ENCODE results near the gene AFDN. TPM values are rescaled to one million over a fixed set of nuclear protein-coding genes. Genes with fewer than 3 reads are reported as not detected.

Gene AFDN
- total and polyA plus RNA-seq, 10 of the 15 experiments (the other 5 are each of a cell fraction or from before 2014, with no cell fraction given), result 5.7 to 68.2 (median 45.1) TPM

DNA sequence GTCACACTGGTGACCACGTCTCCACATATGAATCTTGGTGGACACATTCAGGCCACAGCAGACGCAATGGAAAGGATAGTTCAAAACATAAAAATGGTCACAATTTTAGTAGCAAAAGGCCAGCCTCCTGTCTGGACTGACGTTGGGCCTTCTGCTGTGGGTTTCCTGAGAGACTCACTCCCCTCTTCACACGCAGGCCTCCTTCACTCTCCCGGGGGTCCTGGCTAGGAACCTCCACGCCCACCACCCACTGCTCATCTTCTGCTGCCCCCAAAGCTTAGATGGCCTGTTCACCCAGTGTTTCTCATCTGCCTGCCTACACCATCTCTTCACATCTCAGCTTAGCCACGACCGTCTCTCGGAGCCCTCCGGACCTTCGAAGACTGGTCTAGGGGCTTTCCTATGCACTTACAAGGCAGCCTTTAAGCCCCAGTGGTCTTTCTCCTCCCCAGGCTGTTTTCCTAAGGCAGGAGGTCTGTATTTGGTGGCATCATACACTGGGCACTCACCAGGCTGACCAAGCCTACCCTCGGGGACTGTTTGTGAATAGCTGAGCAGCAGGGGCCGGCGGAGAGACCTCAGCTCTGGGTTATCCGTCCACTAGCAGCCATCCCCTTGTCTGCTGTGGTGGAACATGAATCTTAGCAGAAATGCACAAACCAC lies 46.6 kb upstream of the AFDN start:
- BruUV-seq (replicated peaks), result no TSS peak
- H3K79me2 ChIP-seq (ENCODE audit: control insufficient read depth, insufficient read depth, low read length), result no peaks in the 10 kb centered on the region
- H3K27me3 ChIP-seq (replicated peaks in 1 of 2; ENCODE audit: control insufficient read depth in 2 of 2, insufficient read depth in 2 of 2, low read length in 1 of 2), result no peaks in the 10 kb centered on the region; a peak in 1 of 4 replicates
- intact Hi-C loops (cut with micrococcal nuclease; ENCODE audit: unreplicated experiment), result no loop called here
- H3K4me1 ChIP-seq (ENCODE audit: control insufficient read depth, insufficient read depth, low read length), result no peaks in the 10 kb centered on the region
- H3K9ac ChIP-seq (ENCODE audit: control insufficient read depth, insufficient read depth, low read length), result no peak overlapping the region
- ChIA-PET POLR2A (no interaction called here), CTCF (no interaction called here), RAD21 (ENCODE audit: unreplicated experiment) (no interaction called here), SMC1A (ENCODE audit: uncharacterized antibody, unreplicated experiment) (no interaction called here)
- in situ Hi-C loops (cut with MboI), result no loop called here
- H3K4me2 ChIP-seq (ENCODE audit: control insufficient read depth, insufficient read depth), result no peak overlapping the region
- no peak overlapping the region for H2AFZ ChIP-seq (ENCODE audit: control insufficient read depth, low read depth, low read length)
- H3K27ac ChIP-seq (ENCODE audit: control insufficient read depth, insufficient read depth), result no peak overlapping the region
- ATAC-seq (no peak), DNase-seq (ENCODE audit: low read depth, low spot score) (no peak), FAIRE-seq (no peak)
- H3K9me3 ChIP-seq (replicated peaks; ENCODE audit: control insufficient read depth, insufficient read depth, low read length), result no peaks in the 10 kb centered on the region
- no peak overlapping the region for H3K4me3 ChIP-seq
- no peak for TF ChIP-seq NFIC (IDR thresholded peaks at IDR 0.05; ENCODE audit: low read depth, low read length)
- no peak for TF ChIP-seq IKZF2 (IDR thresholded peaks at IDR 0.05)
- TF ChIP-seq, protein P1, sequence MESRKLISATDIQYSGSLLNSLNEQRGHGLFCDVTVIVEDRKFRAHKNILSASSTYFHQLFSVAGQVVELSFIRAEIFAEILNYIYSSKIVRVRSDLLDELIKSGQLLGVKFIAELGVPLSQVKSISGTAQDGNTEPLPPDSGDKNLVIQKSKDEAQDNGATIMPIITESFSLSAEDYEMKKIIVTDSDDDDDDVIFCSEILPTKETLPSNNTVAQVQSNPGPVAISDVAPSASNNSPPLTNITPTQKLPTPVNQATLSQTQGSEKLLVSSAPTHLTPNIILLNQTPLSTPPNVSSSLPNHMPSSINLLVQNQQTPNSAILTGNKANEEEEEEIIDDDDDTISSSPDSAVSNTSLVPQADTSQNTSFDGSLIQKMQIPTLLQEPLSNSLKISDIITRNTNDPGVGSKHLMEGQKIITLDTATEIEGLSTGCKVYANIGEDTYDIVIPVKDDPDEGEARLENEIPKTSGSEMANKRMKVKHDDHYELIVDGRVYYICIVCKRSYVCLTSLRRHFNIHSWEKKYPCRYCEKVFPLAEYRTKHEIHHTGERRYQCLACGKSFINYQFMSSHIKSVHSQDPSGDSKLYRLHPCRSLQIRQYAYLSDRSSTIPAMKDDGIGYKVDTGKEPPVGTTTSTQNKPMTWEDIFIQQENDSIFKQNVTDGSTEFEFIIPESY (IDR thresholded peaks at IDR 0.05), result no peak
- TF ChIP-seq CREM (IDR thresholded peaks at IDR 0.05; ENCODE audit: low read depth), result no peak
- no peak for TF ChIP-seq SPI1 (IDR thresholded peaks at IDR 0.05; ENCODE audit: borderline replicate concordance, insufficient read depth, low read depth, low read length)
- no peak for TF ChIP-seq SUPT20H (IDR thresholded peaks at IDR 0.05; ENCODE audit: borderline replicate concordance, control insufficient read depth, low read depth, low read length)
- no peak for TF ChIP-seq ZNF24 (IDR thresholded peaks at IDR 0.05)
- no peak for TF ChIP-seq IKZF1 (conservative IDR thresholded peaks at IDR 0.05)
- TF ChIP-seq, protein P2, sequence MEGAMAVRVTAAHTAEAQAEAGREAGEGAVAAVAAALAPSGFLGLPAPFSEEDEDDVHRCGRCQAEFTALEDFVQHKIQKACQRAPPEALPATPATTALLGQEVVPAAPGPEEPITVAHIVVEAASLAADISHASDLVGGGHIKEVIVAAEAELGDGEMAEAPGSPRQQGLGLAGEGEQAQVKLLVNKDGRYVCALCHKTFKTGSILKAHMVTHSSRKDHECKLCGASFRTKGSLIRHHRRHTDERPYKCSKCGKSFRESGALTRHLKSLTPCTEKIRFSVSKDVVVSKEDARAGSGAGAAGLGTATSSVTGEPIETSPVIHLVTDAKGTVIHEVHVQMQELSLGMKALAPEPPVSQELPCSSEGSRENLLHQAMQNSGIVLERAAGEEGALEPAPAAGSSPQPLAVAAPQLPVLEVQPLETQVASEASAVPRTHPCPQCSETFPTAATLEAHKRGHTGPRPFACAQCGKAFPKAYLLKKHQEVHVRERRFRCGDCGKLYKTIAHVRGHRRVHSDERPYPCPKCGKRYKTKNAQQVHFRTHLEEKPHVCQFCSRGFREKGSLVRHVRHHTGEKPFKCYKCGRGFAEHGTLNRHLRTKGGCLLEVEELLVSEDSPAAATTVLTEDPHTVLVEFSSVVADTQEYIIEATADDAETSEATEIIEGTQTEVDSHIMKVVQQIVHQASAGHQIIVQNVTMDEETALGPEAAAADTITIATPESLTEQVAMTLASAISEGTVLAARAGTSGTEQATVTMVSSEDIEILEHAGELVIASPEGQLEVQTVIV (IDR thresholded peaks at IDR 0.05; ENCODE audit: borderline replicate concordance, partially characterized antibody), result no peak
- TF ChIP-seq, protein P3, sequence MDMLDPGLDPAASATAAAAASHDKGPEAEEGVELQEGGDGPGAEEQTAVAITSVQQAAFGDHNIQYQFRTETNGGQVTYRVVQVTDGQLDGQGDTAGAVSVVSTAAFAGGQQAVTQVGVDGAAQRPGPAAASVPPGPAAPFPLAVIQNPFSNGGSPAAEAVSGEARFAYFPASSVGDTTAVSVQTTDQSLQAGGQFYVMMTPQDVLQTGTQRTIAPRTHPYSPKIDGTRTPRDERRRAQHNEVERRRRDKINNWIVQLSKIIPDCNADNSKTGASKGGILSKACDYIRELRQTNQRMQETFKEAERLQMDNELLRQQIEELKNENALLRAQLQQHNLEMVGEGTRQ (IDR thresholded peaks at IDR 0.05; ENCODE audit: borderline replicate concordance, low read depth, low read length), result no peak
- no peak for TF ChIP-seq ZBED1 (IDR thresholded peaks at IDR 0.05; ENCODE audit: borderline replicate concordance)
- TF ChIP-seq YY1 (IDR thresholded peaks at IDR 0.05; ENCODE audit: low read depth, low read length), result no peak
- TF ChIP-seq TCF3 (IDR thresholded peaks at IDR 0.05; ENCODE audit: borderline replicate concordance, insufficient read depth, low read depth, low read length), result no peak
- TF ChIP-seq KAT2A (conservative IDR thresholded peaks at IDR 0.05; ENCODE audit: control insufficient read depth, low read depth, low read length), result no peak
- no peak for TF ChIP-seq MEF2B (IDR thresholded peaks at IDR 0.05; ENCODE audit: partially characterized antibody, poor library complexity, severe bottlenecking)
- TF ChIP-seq SUZ12 (IDR thresholded peaks at IDR 0.05; ENCODE audit: unreplicated experiment), result no peak
- no peak for TF ChIP-seq PML (IDR thresholded peaks at IDR 0.05; ENCODE audit: low read length)
- WGBS (ENCODE audit: insufficient coverage, insufficient replicate concordance, low lambda C conversion rate, missing lambda C conversion rate), result 38% methylated on average over 15 of the region's 15 CpGs
- H4K20me1 ChIP-seq (ENCODE audit: control insufficient read depth, insufficient read depth), result no peaks in the 10 kb centered on the region
- H3K36me3 ChIP-seq (ENCODE audit: control insufficient read depth in 2 of 2, insufficient read depth in 2 of 2, low read length in 1 of 2), result no peaks in the 10 kb centered on the region

Data from GM12878 (cell line).